H9 (cell line): Measurements from ENCODE around the gene TMC3. TPM values are rescaled to one million over a fixed set of nuclear protein-coding genes. Genes with fewer than 3 reads are reported as not detected.

Experiments
- DNase-seq: peaks from one replicate; pipeline ENCODE4 v3.0.0-alpha.2; 2017
- H2AFZ ChIP-seq: one replicate; pipeline ENCODE4 v1.6.1; 2013; ENCODE audit warnings: mild to moderate bottlenecking, low read length, control low read depth, moderate library complexity
- H2AK5ac ChIP-seq: 2 replicates; pipeline ENCODE4 v1.6.1; 2013; ENCODE audit warnings: low read length, control low read depth, mixed read lengths; ENCODE audit not compliant: insufficient read length
- H2BK120ac ChIP-seq: one replicate; pipeline ENCODE4 v1.6.1; 2013; ENCODE audit warnings: low read depth, mild to moderate bottlenecking, low read length, control low read depth, inconsistent platforms; ENCODE audit not compliant: poor library complexity, severe bottlenecking
- H2BK12ac ChIP-seq: 2 replicates; pipeline ENCODE4 v1.6.1; 2013; ENCODE audit warnings: low read length, control low read depth, mixed read lengths, low read depth; ENCODE audit not compliant: insufficient read length
- H2BK15ac ChIP-seq: 2 replicates; pipeline ENCODE4 v1.6.1; 2013; ENCODE audit warnings: low read depth, low read length, control low read depth
- H2BK20ac ChIP-seq: one replicate; pipeline ENCODE4 v1.6.1; 2013; ENCODE audit warnings: low read depth, mild to moderate bottlenecking, low read length, control low read depth, inconsistent platforms; ENCODE audit not compliant: poor library complexity, severe bottlenecking
- H2BK5ac ChIP-seq: 2 replicates; pipeline ENCODE4 v1.6.1; 2013; ENCODE audit warnings: low read length, control low read depth, mixed read lengths; ENCODE audit not compliant: insufficient read length
- H3K14ac ChIP-seq: 2 replicates; pipeline ENCODE4 v1.6.1; 2013; ENCODE audit warnings: low read length, control low read depth; ENCODE audit not compliant: insufficient read depth
- H3K18ac ChIP-seq: 2 replicates; pipeline ENCODE4 v1.6.1; 2013; ENCODE audit warnings: low read depth, mild to moderate bottlenecking, mixed read lengths, low read length, control low read depth; ENCODE audit not compliant: insufficient read length
- H3K23ac ChIP-seq: 2 replicates; pipeline ENCODE4 v1.6.1; 2013; ENCODE audit warnings: low read length, control low read depth, mixed read lengths, low read depth; ENCODE audit not compliant: insufficient read length
- H3K23me2 ChIP-seq: 2 replicates; pipeline ENCODE4 v1.6.1; 2013; ENCODE audit warnings: low read depth, mild to moderate bottlenecking, mixed read lengths, low read length, control low read depth; ENCODE audit not compliant: insufficient read length, poor library complexity, severe bottlenecking
- H3K27ac ChIP-seq: 2 replicates; pipeline ENCODE4 v1.5.1; 2013; ENCODE audit warnings: low read length, control low read depth, mixed read lengths, low read depth; ENCODE audit not compliant: insufficient read length
- H3K27me3 ChIP-seq: 2 replicates; pipeline ENCODE4 v1.6.1; 2013; ENCODE audit warnings: low read length, control low read depth, inconsistent platforms; ENCODE audit not compliant: insufficient read depth
- H3K4ac ChIP-seq: 2 replicates; pipeline ENCODE4 v1.6.1; 2013; ENCODE audit warnings: low read depth, mild to moderate bottlenecking, control low read depth, inconsistent platforms, low read length, moderate library complexity
- H3K4me1 ChIP-seq: 2 replicates; pipeline ENCODE4 v1.6.1; 2013; ENCODE audit warnings: low read length, control low read depth, inconsistent platforms; ENCODE audit not compliant: insufficient read depth
- H3K4me2 ChIP-seq: 2 replicates; pipeline ENCODE4 v1.6.1; 2013; ENCODE audit warnings: low read length, control low read depth, mixed read lengths; ENCODE audit not compliant: insufficient read length, insufficient read depth
- H3K56ac ChIP-seq: 2 replicates; pipeline ENCODE4 v1.6.1; 2013; ENCODE audit warnings: low read depth, mild to moderate bottlenecking, mixed read lengths, low read length, control low read depth; ENCODE audit not compliant: insufficient read length
- H3K79me1 ChIP-seq: 2 replicates; pipeline ENCODE4 v1.6.1; 2013; ENCODE audit warnings: low read depth, mild to moderate bottlenecking, moderate library complexity, low read length, control low read depth, inconsistent platforms; ENCODE audit not compliant: insufficient read depth, poor library complexity, severe bottlenecking
- H3K79me2 ChIP-seq: 2 replicates; pipeline ENCODE4 v1.6.1; 2013; ENCODE audit warnings: low read length, control low read depth, inconsistent platforms; ENCODE audit not compliant: insufficient read depth
- H3K9ac ChIP-seq: 2 replicates; pipeline ENCODE4 v1.6.1; 2013; ENCODE audit warnings: low read length, control low read depth, mixed read lengths; ENCODE audit not compliant: insufficient read length; ENCODE audit errors: extremely low read depth
- H3K9me3 ChIP-seq: one replicate; pipeline ENCODE4 v1.6.1; 2013; ENCODE audit warnings: low read depth, low read length, inconsistent platforms; ENCODE audit not compliant: control insufficient read depth
- H3T11ph ChIP-seq: one replicate; pipeline ENCODE4 v1.6.1; 2013; ENCODE audit warnings: mild to moderate bottlenecking, low read length, control low read depth, inconsistent platforms
- H4K20me1 ChIP-seq: one replicate; pipeline ENCODE4 v1.6.1; 2013; ENCODE audit not compliant: control insufficient read depth, insufficient read length, insufficient read depth
- H4K5ac ChIP-seq: 2 replicates; pipeline ENCODE4 v1.6.1; 2013; ENCODE audit warnings: low read depth, mild to moderate bottlenecking, mixed read lengths, low read length, control low read depth; ENCODE audit not compliant: insufficient read length
- H4K8ac ChIP-seq: replicated peaks from 2 replicates; pipeline ENCODE4 v1.6.1; 2013; ENCODE audit warnings: low read length, control low read depth, mixed read lengths, low read depth; ENCODE audit not compliant: insufficient read length
- H4K91ac ChIP-seq: 2 replicates; pipeline ENCODE4 v1.6.1; 2013; ENCODE audit warnings: low read depth, mild to moderate bottlenecking, moderate library complexity, mixed read lengths, low read length, control low read depth; ENCODE audit not compliant: insufficient read length
- H3K27ac Mint-ChIP-seq, 3 experiments: 2 replicates in 2 of 3; 3 replicates in 1 of 3; pipeline ENCODE4 v1.8.0; 2020 to 2021; ENCODE audit warnings: mixed read lengths in 3 of 3, mild to moderate bottlenecking in 1 of 3, moderate library complexity in 1 of 3
- H3K27me3 Mint-ChIP-seq: 2 replicates; pipeline ENCODE4 v1.8.0; 2021; ENCODE audit warnings: low read depth, mild to moderate bottlenecking, moderate library complexity, mixed read lengths
- H3K36me3 Mint-ChIP-seq, 3 experiments: 2 replicates in 2 of 3; 3 replicates in 1 of 3; pipeline ENCODE4 v1.8.0; 2020 to 2021; ENCODE audit warnings: low read depth in 3 of 3, mixed read lengths in 3 of 3; ENCODE audit not compliant: insufficient read depth in 1 of 3
- H3K4me1 Mint-ChIP-seq, 2 experiments: 2 replicates each; pipeline ENCODE4 v1.8.0; 2020; ENCODE audit warnings: mixed read lengths in 2 of 2
- H3K4me3 Mint-ChIP-seq, 2 experiments: 2 replicates in 1 of 2; 3 replicates in 1 of 2; pipeline ENCODE4 v1.8.0; 2020 to 2021; ENCODE audit warnings: mild to moderate bottlenecking in 2 of 2, mixed read lengths in 2 of 2, moderate library complexity in 1 of 2
- H3K9me3 Mint-ChIP-seq, 2 experiments: 2 replicates in 1 of 2; 3 replicates in 1 of 2; pipeline ENCODE4 v1.8.0; 2020; ENCODE audit warnings: mild to moderate bottlenecking in 2 of 2, mixed read lengths in 2 of 2, moderate library complexity in 1 of 2
- WGBS: extraction: QIAGEN DNeasy Blood & Tissue Kit; methylation state at CpG from one replicate; pipeline ENCODE4 v1.1.7; 2013; ENCODE audit warnings: missing lambda C conversion rate, low lambda C conversion rate, mixed read lengths; ENCODE audit not compliant: insufficient read length; ENCODE audit errors: extremely low coverage; 5-methylcytosine and 5-hydroxymethylcytosine counted together
- total RNA-seq: library from RNA; stranded (reverse); gene quantifications from 2 replicates; pipeline ENCODE4 v1.2.1, GENCODE V29; 2021
- TF ChIP-seq, protein P1 (sequence below): fragments of 200-600 bp; sonication (generic); conservative IDR thresholded peaks from 3 replicates; pipeline ENCODE4 v1.8.0; 2021; ENCODE audit warnings: antibody characterized with exemption, mild to moderate bottlenecking

Gene TMC3
- total RNA-seq, 1 experiment from 2014 or later: not detected

DNA sequence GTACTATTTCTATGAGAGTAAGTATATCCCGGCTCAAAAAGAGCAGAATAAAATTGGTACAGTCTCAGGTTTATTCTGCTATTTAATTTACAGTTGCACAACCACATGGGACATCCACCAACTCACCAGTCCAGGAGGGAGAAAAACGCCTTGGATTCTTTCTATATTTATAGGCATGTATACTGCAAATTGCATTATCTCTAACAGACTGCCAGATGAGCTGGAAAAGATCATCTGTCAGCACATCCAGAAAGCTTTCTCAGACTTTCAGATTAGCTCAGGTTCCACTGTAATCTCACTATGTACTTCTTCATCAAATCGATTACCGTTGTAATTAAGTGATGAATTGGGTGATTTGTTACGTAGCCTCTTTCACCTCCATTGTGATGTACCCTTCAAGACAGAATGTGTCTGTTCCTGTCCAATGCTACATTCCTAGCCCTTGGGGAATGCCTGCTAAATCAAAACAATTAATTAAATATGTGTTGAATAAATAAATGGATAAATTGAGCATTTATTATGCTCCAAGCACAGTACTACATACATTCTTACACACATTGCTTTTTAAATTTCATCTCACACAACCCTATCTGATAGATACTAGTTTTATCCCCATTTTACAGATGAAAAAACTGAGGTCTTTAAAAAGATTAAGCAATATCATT is 38.1 kb upstream of the TMC3 start:
- Histone ChIP-seq H3K14ac (no peak overlapping the region), H4K5ac (no peak overlapping the region), H3T11ph (no peak overlapping the region), H3K79me2 (no peaks in the 10 kb centered on the region), H3K4me1 (0 out of 2 replicates have a peak, but pooled peaks cover 2% of the 10 kb centered on the region), H3K27ac (no peak overlapping the region), H3K4me2 (no peak overlapping the region), H2BK20ac (no peak overlapping the region), H3K79me1 (no peaks in the 10 kb centered on the region), H4K91ac (no peak overlapping the region), H2BK12ac (no peak overlapping the region), H3K56ac (no peak overlapping the region), H4K20me1 (no peaks in the 10 kb centered on the region), H2BK5ac (no peak overlapping the region), H2BK15ac (no peak overlapping the region), H2AK5ac (no peak overlapping the region), H3K9me3 (no peaks in the 10 kb centered on the region), H3K4ac (no peak overlapping the region), H3K27me3 (no peaks in the 10 kb centered on the region), H4K8ac (no peak overlapping the region), H2AFZ (no peak overlapping the region), H2BK120ac (no peak overlapping the region), H3K23me2 (no peaks in the 10 kb centered on the region), H3K9ac (no peak overlapping the region), H3K23ac (no peak overlapping the region), H3K18ac (no peak overlapping the region)
- TF ChIP-seq, protein P1, sequence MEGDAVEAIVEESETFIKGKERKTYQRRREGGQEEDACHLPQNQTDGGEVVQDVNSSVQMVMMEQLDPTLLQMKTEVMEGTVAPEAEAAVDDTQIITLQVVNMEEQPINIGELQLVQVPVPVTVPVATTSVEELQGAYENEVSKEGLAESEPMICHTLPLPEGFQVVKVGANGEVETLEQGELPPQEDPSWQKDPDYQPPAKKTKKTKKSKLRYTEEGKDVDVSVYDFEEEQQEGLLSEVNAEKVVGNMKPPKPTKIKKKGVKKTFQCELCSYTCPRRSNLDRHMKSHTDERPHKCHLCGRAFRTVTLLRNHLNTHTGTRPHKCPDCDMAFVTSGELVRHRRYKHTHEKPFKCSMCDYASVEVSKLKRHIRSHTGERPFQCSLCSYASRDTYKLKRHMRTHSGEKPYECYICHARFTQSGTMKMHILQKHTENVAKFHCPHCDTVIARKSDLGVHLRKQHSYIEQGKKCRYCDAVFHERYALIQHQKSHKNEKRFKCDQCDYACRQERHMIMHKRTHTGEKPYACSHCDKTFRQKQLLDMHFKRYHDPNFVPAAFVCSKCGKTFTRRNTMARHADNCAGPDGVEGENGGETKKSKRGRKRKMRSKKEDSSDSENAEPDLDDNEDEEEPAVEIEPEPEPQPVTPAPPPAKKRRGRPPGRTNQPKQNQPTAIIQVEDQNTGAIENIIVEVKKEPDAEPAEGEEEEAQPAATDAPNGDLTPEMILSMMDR: no peak
- no peak for DNase-seq
- H3K27ac Mint-ChIP-seq: no peak overlapping the region
- WGBS: no CpG with 5 or more reads among the region's 5 CpGs
- no peaks in the 10 kb centered on the region for H3K36me3 Mint-ChIP-seq
- H3K9me3 Mint-ChIP-seq: no peaks in the 10 kb centered on the region
- peaks cover 3% of the 10 kb centered on the region for H3K27me3 Mint-ChIP-seq
- no peak overlapping the region for H3K4me3 Mint-ChIP-seq
- H3K4me1 Mint-ChIP-seq: peaks cover 9 to 13% of the 10 kb centered on the region in 2 experiments
